ENCODE data around the gene BRAF. TPM values are rescaled to one million over a fixed set of nuclear protein-coding genes. Genes with fewer than 3 reads are reported as not detected.

Gene BRAF
- total RNA-seq, 1 experiment from 2014 or later, result 6.5 TPM

Other genes with a start within 250 kb of the BRAF start
- gene NDUFB2, start 228.2 kb downstream of the BRAF start, total RNA-seq (2014; rRNA removed; shearing (Covaris generic); ENCODE audit: low replicate concordance), result 335 and 337 TPM in 2 replicates
- 60.0 and 72.5 TPM in 2 replicates for gene MRPS33, start 90.0 kb upstream of the BRAF start, total RNA-seq (2014; rRNA removed; shearing (Covaris generic); ENCODE audit: low replicate concordance)
- gene TMEM178B, start 149.1 kb upstream of the BRAF start, total RNA-seq (2014; rRNA removed; shearing (Covaris generic); ENCODE audit: low replicate concordance), result 9.5 and 15.9 TPM in 2 replicates